Renal pelvis (tissue), 4 donors: ENCODE data around the gene POU6F2. TPM values are rescaled to one million over a fixed set of nuclear protein-coding genes. Genes with fewer than 3 reads are reported as not detected.
"Not testable (repeated sequence)": the region's sequence is repeated elsewhere in the genome, so short reads cannot be mapped to it uniquely, and the experiment has no call there.

Source experiments
- DNase-seq: peaks from one replicate; pipeline ENCODE4 v3.0.0-alpha.2; 2013
- polyA plus RNA-seq, 3 donors: library from polyadenylated mRNA; unstranded; fragments of 120-200 nt; gene quantifications; one replicate each; pipeline ENCODE4 v1.2.1, GENCODE V29; 2013; ENCODE audit not compliant: insufficient read length in 3 of 3

POU6F2 gene
- polyA plus RNA-seq, 3 donors, result 0.16 to 0.22 (median 0.18) TPM

- DNase-seq, result no peak
Measured at GRCh38 chr7:39186671-39187070, 209.0 kb downstream of the POU6F2 start.

DNA sequence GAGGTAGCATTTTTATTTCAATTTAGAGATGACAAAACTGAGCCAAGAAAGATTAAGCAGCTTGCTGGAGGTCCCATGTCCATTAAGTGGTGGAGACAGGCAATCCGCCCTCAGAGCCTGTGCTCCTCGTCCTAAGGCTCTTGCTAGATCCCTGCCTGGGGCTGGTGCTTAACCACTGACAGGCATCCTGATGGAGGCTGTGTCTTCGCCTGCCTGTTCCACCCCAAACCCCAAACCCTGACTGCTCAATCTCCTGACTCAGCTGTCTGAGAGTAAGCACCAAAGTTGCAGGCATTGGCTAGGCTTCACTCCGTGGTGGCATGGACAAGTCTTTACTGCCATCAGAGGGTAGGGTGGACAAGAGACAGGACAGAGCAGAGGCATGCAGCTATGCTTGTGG is 209.4 kb downstream of the POU6F2 start:
- no peak for DNase-seq

DNA sequence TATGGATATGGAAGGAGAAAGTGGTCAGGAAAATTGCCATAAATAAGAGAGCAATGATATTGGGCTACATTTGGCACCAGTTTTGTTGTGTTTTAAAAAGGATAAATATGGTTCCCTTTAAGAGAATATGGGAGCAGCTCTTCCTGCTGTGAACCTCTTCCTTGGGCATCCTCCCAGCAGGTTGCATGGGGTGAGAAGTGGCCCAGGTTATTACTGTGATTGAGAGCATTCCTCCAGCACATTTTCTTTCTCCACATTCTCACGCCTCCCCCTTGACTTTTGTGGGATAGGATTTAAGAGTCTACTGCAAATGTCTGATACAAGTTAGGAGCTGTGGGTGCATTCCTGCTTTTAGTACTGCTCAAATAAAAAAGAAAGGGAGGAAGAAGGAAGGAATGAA is 214.8 kb downstream of the POU6F2 start:
- DNase-seq, result no peak

GRCh38 chr7:39194388-39194787 is 216.7 kb downstream of the POU6F2 start:
- DNase-seq, result not testable (repeated sequence)

- no peak for DNase-seq
Measured at GRCh38 chr7:39195967-39196366, 218.3 kb downstream of the POU6F2 start.

DNA sequence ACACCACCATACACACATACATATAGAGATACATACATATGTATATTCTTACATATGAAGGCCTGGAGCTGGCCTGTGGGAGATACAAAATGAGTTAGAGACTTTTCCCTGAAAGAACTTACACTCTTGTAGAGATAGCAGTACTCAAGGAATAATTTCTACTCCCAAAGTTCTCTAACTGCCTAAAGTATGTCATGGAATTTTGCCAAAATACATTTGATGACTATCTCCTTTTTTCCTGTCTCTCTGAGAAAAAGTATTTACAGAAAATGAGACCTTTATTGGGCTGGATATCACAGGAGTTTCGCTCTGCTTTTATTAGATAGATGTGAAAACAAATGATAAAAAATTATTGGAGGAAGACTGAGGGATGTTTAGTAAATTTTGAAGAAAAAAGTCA is 220.1 kb downstream of the POU6F2 start:
- DNase-seq, result no peak

GRCh38 chr7:39198556-39198955 is 220.8 kb downstream of the POU6F2 start:
- DNase-seq, result no peak

GRCh38 chr7:39199006-39199405 is 221.3 kb downstream of the POU6F2 start:
- DNase-seq, result no peak

DNA sequence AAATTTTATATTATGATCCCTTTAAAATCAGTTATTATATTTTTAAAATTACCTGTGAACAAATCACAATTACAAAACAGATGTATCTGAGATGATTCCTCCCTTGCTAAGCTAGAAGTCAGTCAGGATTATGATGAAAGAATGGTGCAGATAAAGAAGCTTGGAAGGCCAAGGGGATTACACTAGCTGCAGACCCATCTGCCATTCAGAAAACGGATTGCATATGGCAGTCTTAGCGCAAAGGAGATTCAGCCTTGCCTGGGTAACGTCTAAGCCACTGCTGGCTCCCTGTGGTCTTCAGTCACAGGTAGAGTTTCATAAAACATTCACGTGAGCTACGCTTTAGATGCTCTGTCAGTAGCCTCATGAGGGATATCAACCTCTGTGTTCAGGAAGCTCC is 222.2 kb downstream of the POU6F2 start:
- DNase-seq, result no peak

GRCh38 chr7:39202041-39202440 is 224.3 kb downstream of the POU6F2 start:
- no peak for DNase-seq

GRCh38 chr7:39210362-39210761 is 232.7 kb downstream of the POU6F2 start:
- peak; percentile 28 for DNase-seq

DNA sequence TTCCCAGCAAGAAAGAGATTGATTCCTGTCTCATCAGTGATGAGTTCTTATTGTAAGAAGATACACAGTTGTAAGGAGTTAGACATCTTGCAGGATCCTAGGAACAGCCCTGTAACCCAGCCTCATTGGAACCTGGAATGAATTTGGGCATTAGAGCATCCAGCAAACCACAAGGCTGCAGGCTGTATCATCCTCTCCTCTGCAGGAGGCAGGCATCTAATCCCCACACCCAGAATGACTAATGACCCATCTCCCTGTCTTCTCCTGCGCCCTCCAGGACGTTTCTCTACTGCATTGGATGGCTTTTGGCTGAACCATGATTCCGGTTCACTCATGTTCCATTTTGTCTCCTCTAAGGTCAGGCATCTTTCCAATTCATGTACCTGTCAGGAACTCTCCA is 233.9 kb downstream of the POU6F2 start:
- DNase-seq, result no peak

GRCh38 chr7:39212876-39213275 is 235.2 kb downstream of the POU6F2 start:
- peak; percentile 60 for DNase-seq

DNA sequence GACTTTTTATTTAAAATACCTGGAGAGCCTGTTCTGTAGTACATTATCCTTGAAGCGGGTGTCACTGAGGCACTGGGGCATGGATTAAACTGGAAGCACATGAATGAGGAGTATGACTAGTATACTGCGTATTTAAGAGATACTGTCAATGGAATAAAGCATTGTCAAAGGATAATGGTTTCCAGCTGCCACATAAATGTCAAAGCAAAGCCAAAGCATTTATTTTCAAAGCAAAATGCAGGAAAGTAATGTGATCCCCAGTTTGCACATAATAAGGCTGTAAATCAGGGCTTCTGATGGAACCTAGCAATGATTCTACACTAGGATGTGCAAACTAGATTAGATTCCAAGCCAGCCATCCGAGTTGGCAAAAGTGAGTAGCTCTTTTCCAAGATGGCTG is 240.1 kb downstream of the POU6F2 start:
- peak; percentile 44 for DNase-seq

- no peak for DNase-seq
Measured at GRCh38 chr7:39219869-39220268, 242.2 kb downstream of the POU6F2 start.

- no peak for DNase-seq
Measured at GRCh38 chr7:39221901-39222300, 244.2 kb downstream of the POU6F2 start.

DNA sequence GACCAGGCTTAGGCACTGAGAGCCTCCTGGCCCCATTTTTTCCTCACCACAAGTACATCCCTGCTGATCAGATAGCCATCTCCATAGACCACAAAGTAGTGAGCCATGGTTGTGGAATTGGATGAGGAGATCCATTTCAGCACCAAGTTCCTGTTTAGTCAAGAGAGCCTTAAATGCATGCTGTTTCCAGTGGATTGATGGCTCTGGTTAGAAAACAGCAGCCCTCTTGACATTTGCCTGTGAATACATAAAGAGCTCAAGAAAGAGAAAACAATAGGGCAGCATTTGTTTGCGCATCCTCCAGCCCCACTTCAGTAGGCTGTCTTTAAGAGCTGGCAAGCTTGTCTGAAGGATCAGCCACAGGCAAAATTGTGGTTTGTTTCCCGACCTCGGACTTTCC is 251.2 kb downstream of the POU6F2 start:
- DNase-seq, result no peak

DNA sequence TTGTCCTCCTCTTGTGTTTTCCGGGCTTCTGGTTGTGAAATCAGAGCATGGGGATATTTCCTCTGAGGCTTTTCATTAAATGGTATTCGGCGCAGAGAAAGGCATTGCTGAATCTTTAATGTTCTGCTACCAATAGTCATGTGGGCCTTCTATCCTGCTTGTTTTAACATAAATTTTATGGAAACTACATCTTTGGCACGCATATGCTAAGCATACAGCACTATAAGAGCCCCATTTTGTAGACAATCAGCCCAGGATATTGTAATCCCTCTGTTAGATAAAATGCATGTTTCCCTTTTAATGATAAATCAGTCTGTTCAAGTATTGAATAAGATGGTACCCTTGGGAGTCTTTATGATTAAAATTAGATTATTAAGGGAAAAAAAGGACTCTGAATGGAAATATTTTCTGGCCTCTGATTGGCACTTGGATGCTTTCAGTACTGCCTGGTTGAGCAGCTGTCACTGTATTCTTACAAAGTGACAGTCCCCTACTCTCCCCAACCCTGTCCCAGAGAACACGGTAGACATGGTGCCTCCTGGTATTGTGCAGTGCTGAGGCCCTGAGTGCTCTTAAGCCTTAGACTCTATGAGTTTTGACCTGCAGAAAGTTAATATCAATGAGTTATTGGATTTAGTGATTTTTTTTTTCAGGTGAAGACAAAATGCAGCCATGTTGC is 256.3 kb downstream of the POU6F2 start:
- no peak for DNase-seq

DNA sequence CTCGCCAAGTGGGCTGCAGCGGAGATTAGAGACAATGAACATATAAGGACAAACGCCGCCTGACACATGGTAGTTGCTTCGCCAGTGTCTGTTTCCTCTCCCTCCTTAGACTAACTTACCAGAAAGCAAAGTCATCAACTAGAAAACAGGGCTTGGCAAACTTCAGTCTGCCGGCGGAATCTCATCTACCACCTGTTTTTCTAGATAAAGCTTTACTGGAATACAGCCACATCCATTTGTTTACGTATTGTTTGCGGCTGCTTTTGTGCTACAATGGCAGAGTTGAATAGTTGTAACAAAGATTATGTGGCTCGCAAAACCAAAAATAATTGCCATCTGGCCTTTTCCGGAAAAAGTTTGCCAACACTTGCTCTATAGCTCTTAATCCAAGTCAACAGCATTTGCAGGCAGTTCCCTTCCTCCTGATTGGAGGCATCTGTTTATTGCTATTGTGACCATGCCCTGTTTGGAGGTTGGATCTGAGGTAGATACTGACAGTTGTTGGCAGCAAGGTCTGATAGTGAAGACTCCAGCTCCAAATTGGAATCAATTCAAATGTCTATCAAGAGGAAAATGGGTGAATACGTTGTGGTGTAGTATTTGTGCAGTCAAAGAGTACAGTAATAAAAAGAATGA is 260.6 kb downstream of the POU6F2 start:
- no peak for DNase-seq

- DNase-seq, result no peak
Measured at GRCh38 chr7:39240864-39241263, 263.2 kb downstream of the POU6F2 start.

DNA sequence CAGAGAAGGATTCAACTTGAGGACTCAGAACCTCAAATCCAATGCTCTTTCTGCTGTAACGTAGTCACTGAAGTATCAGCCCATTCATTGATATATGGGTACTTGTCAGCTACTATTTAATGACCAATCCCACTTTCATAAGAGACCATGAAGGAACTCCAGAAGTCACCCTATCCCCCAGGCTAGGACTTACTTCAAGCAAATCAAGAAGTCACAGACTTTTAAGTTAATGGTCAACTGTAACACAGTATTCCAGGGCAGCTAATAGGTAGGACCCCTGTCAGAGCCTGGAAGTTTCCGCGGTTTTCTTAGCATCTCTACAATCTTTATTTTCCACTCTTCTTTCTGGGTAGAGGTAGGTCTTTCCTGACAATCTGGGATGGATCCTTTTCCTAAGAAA is 269.9 kb downstream of the POU6F2 start:
- peak; percentile 14 for DNase-seq

DNA sequence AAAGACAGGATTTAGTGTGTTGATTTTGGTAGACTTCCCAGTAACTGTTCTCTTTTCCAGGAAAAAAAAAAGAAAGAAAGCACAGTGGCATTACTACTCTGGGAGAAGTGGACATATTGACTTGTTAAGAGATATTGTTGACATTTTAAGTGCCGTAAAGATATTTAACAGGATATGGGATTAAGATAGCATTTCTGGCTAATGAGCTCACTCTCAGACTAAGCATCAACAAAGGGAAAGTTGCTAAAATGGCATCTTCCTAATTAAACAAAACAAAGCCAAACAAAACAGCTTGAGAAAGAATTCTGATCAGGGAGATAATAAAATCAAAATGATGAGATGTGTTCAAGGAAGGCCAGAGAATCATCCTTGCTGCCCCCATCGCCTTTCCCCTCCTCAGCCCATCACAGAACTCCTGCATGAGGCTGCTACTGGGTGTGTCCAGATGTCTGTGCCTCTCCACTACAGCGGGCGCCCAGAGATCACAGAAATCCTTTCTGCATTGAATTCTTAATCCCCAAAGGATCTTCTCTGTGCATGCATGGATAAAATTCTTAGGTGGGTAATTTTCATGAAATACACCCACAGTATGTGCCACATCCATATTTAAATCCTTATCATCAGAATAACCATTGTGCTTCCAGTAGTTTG is 270.5 kb downstream of the POU6F2 start:
- peak; percentile 15 for DNase-seq

- DNase-seq, result no peak
Measured at GRCh38 chr7:39248692-39249090, 271.0 kb downstream of the POU6F2 start.
